HG03571 (cell line): Measurements from ENCODE around the gene APBB2.
"Not testable (repeated sequence)": the region's sequence is repeated elsewhere in the genome, so short reads cannot be mapped to it uniquely, and the experiment has no call there.

ENCODE experiments used
- ATAC-seq: cut with Tn5 transposase; IDR thresholded peaks from one replicate; pipeline ENCODE4 v1.9.1; 2021; ENCODE audit not compliant: unreplicated experiment

APBB2 gene

GRCh38 chr4:41160012-41160789, 54.1 kb downstream of the APBB2 start:
- no peak for ATAC-seq

- ATAC-seq: no peak
Observed at GRCh38 chr4:41158756-41159155, 55.6 kb downstream of the APBB2 start.

GRCh38 chr4:41158274-41158673, 56.1 kb downstream of the APBB2 start:
- ATAC-seq: no peak

- ATAC-seq: no peak
Observed at GRCh38 chr4:41157009-41157408, 57.3 kb downstream of the APBB2 start.

- ATAC-seq: no peak
Observed at GRCh38 chr4:41156574-41156973, 57.8 kb downstream of the APBB2 start.

GRCh38 chr4:41155194-41155830, 59.0 kb downstream of the APBB2 start:
- no peak for ATAC-seq

- no peak for ATAC-seq
Observed at GRCh38 chr4:41154814-41155177, 59.5 kb downstream of the APBB2 start.

GRCh38 chr4:41154010-41154813, 60.1 kb downstream of the APBB2 start:
- ATAC-seq: no peak

- ATAC-seq: no peak
Observed at GRCh38 chr4:41150401-41150800, 63.9 kb downstream of the APBB2 start.

- not testable (repeated sequence) for ATAC-seq
Observed at GRCh38 chr4:41149568-41149967, 64.8 kb downstream of the APBB2 start.

- ATAC-seq: no peak
Observed at GRCh38 chr4:41148931-41149330, 65.4 kb downstream of the APBB2 start.

- ATAC-seq: no peak
Observed at GRCh38 chr4:41148292-41148691, 66.0 kb downstream of the APBB2 start.

- not testable (repeated sequence) for ATAC-seq
Observed at GRCh38 chr4:41147570-41147969, 66.8 kb downstream of the APBB2 start.

GRCh38 chr4:41146716-41147506, 67.4 kb downstream of the APBB2 start:
- no peak for ATAC-seq

GRCh38 chr4:41146196-41146595, 68.1 kb downstream of the APBB2 start:
- no peak for ATAC-seq

GRCh38 chr4:41145571-41146078, 68.7 kb downstream of the APBB2 start:
- ATAC-seq: no peak

GRCh38 chr4:41144812-41145211, 69.5 kb downstream of the APBB2 start:
- ATAC-seq: no peak

- no peak for ATAC-seq
Observed at GRCh38 chr4:41144040-41144379, 70.3 kb downstream of the APBB2 start.

GRCh38 chr4:41143311-41144039, 70.9 kb downstream of the APBB2 start:
- ATAC-seq: no peak
